CMK (cell line): ENCODE results near the gene OR9I1.

Source experiments
- DNase-seq: peaks from one replicate; pipeline ENCODE4 v3.0.0-alpha.2; 2010; ENCODE audit warnings: low read depth

Gene OR9I1, protein sequence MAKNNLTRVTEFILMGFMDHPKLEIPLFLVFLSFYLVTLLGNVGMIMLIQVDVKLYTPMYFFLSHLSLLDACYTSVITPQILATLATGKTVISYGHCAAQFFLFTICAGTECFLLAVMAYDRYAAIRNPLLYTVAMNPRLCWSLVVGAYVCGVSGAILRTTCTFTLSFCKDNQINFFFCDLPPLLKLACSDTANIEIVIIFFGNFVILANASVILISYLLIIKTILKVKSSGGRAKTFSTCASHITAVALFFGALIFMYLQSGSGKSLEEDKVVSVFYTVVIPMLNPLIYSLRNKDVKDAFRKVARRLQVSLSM

DNA sequence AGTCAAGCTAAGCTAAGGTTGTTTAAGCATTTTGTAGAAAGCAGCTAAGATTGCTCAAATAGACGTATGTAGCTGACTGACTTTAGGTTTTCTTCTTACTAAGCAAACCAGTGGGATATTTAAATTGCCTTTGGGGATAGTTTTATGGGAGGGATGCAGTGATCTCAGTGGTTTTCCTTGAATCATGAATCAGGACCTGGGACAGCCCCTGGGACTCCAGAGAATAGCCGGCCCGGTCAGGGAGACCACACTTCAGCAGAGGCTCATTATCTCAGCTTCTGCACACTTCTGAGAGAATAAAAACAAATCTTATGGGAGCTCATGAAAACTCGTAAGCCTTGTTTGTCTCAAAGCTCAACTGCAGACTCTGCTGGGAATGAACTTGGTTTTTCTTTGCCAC is at the start of gene OR9I1:
TSS of gene OR9I1 (minus strand) at position 62 of the 400 bp plus-strand sequence. CDS start 6,086 bp downstream, outside the sequence.
- no peak for DNase-seq

GRCh38 chr11:58165504-58166106 is 40.3 kb upstream of the OR9I1 start:
- DNase-seq = no peak

GRCh38 chr11:58164990-58165389 is 39.7 kb upstream of the OR9I1 start:
- DNase-seq = no peak

DNA sequence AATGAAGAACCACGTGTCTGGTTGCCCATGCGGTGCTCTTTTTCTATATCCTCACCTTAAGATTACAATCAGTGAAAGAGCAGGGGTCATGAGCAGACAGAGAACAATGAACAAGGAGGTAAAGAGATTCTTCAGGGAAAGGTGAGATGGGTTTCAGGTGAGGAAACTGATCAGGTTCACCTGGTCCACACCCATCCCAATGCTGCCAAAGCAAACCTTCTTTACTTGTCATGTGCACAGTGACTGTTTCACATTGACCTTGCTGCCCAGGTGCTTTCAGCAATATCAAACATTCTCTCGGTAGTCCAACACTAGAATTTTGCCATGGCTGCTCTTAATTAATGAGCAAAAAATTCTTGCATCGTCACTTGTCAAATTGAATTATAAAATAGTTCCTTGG is 39.1 kb upstream of the OR9I1 start:
- DNase-seq = no peak

GRCh38 chr11:58152781-58153180 is 27.5 kb upstream of the OR9I1 start:
- no peak for DNase-seq

GRCh38 chr11:58142761-58143160 is 17.4 kb upstream of the OR9I1 start:
- DNase-seq = no peak

GRCh38 chr11:58135171-58135570 is 9.8 kb upstream of the OR9I1 start:
- DNase-seq = no peak

DNA sequence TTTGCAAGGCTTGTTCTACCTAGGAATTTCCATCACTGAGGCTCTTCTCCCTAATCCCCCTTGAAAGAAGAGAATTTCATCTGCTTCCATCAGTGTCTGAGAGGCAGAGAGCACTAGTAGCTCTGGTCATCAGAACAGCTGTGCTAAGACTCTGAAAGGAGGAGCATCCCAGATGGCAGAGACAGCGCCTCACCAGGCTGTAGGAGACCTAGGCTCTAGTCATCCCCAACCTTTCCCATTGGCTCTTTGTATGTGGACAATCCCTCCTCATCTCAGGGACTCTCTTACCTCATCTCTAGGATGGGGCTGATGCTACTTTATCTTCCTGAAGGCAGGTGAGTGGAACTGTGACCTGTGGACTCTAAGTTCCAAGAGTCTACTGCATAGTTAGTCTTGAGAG is 8.8 kb upstream of the OR9I1 start:
- no peak for DNase-seq

DNA sequence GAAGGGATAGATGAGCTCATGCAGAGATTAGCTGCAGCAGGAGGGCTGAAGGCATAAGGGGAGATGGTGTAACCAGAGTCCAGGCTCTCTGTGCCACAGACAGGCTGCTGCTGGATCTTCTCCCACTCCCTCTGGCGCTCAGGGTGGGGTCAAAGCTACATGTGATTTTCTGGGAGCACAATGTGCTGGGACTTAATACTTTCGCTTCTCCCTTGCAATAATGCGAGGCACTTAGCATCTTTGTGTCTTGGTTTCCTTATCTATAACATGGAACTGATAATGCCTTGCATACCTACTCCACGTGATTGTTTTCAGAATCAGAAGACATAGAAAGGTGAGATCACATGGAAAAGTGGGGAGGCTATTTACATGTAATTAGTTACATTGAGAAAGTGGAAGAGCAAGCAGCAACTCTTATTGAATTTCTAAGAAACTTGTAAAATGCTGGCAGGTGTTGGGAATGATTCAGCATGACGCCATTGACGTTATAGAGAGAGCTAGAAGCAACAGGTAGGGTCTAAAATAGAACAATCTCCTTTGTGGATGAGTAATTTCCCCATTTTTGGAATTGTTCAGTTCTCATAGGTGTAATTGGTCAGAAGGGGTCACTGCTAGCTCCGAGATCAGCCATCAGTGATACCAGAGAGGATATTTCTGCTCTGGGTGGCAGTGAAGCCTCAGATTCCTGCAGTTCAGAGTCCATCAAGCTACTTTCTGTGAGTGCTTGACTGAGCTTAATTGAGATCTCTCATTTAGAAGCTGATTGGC is 8.2 kb upstream of the OR9I1 start:
- DNase-seq = no peak

GRCh38 chr11:58127350-58127749 is 2.0 kb upstream of the OR9I1 start:
- DNase-seq = no peak

DNA sequence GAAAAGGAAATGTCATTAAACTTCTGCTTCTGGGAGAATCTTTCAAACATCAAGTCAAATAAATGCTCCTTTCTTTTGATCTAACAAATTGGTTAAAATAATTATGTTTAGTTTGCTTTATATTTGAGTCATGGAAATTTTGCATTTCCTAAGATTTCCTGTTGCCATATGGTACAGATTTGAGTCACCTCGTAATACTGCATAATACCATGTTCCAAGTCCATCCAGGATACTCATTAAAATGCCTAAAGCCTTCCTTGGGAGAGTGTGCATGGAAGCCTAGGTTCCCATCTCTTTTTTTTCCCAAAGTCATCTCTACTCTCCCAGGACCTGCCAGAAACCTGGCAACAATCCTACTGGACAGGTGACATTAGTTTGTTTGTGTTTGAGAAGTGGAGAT is 4.2 kb downstream of the OR9I1 start:
- DNase-seq = no peak

DNA sequence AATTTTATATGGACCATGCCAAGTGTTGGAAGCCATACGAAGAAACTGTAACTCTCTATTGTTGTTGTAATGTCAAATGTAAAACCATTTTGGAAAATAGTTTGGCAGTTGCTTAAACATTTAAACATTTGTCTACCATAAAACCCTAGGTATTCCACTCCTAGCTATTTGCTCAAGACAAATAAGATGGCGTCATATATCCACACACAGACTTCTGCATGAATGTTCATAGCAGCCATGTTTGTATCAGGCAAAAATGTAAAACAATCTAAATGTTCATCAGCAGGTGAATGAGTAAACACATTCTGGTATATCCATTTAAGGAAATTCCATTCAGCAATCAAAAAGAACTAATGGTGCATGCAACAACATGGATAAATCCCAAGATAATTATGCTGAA is 27.9 kb downstream of the OR9I1 start:
- DNase-seq = no peak

- DNase-seq = no peak
Observed at GRCh38 chr11:58086528-58086927, 38.8 kb downstream of the OR9I1 start.

- no peak for DNase-seq
Observed at GRCh38 chr11:58075781-58076180, 49.5 kb downstream of the OR9I1 start.

- no peak for DNase-seq
Observed at GRCh38 chr11:58070585-58070984, 54.7 kb downstream of the OR9I1 start.

DNA sequence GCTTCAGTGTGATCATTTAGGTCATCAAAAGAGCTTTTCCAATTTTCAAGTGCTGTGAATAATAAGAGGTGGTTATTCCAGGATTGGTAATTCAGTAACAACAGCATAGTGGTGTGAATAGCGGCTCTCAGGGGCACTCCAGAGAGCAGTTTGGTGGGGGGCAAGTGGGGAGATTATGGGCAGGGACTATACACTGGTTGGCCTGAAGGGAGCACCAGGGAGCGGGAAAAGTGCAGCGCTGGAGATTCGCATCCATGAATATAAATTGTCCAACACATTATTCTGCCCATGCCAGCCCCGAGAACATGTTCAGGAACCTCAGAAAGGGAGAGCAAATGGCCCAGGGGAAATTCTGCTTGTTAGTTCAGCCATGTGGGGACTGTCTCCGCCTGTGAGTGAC is 56.7 kb downstream of the OR9I1 start:
- no peak for DNase-seq

- no peak for DNase-seq
Observed at GRCh38 chr11:58067685-58068084, 57.6 kb downstream of the OR9I1 start.
